GM23338 (cell line): ENCODE results near the gene FASTKD3. TPM values are rescaled to one million over a fixed set of nuclear protein-coding genes. Genes with fewer than 3 reads are reported as not detected.

ENCODE experiments used
- ATAC-seq: fragments of 200-7000 bp; cut with Tn5 transposase; 3 replicates; pipeline ENCODE4 v1.9.1; 2020
- DNase-seq: peaks from one replicate; pipeline ENCODE4 v3.0.0-alpha.2; 2015; ENCODE audit warnings: low spot score
- H2AFZ ChIP-seq: fragments of 200-600 bp; sonication (generic); 2 replicates; pipeline ENCODE4 v1.8.0; 2016; ENCODE audit warnings: antibody characterized with exemption, mild to moderate bottlenecking, moderate library complexity
- H3F3A ChIP-seq: fragments of 200-600 bp; sonication (generic); replicated peaks from 2 replicates; pipeline ENCODE4 v1.8.0; 2017; ENCODE audit warnings: antibody characterized with exemption, mixed run types, low read depth
- H3K27ac ChIP-seq: fragments of 200-600 bp; sonication (generic); 2 replicates; pipeline ENCODE4 v1.6.1; 2016; ENCODE audit warnings: low read depth
- H3K27me3 ChIP-seq: fragments of 200-600 bp; sonication (generic); 2 replicates; pipeline ENCODE4 v1.8.0; 2016; ENCODE audit warnings: mild to moderate bottlenecking, mixed run types, moderate library complexity; ENCODE audit not compliant: insufficient read depth
- H3K36me3 ChIP-seq: fragments of 200-600 bp; sonication (generic); 2 replicates; pipeline ENCODE4 v1.8.0; 2016; ENCODE audit warnings: mild to moderate bottlenecking; ENCODE audit not compliant: insufficient read depth
- H3K4me1 ChIP-seq: fragments of 200-600 bp; sonication (generic); 2 replicates; pipeline ENCODE4 v1.8.0; 2016; ENCODE audit warnings: mild to moderate bottlenecking, moderate library complexity; ENCODE audit not compliant: insufficient read depth
- H3K4me2 ChIP-seq: fragments of 200-600 bp; sonication (generic); 2 replicates; pipeline ENCODE4 v1.7.1; 2017; ENCODE audit warnings: mixed run types
- H3K4me3 ChIP-seq: fragments of 200-600 bp; sonication (generic); 2 replicates; pipeline ENCODE4 v1.6.1; 2016; ENCODE audit warnings: mixed run types
- H3K79me2 ChIP-seq: fragments of 200-600 bp; sonication (generic); replicated peaks from 2 replicates; pipeline ENCODE4 v1.8.0; 2017; ENCODE audit warnings: mild to moderate bottlenecking; ENCODE audit not compliant: insufficient read depth
- H3K9me2 ChIP-seq: fragments of 200-600 bp; sonication (generic); 2 replicates; pipeline ENCODE4 v1.8.0; 2017; ENCODE audit not compliant: insufficient read depth
- H4K20me1 ChIP-seq: fragments of 200-600 bp; sonication (generic); replicated peaks from 2 replicates; pipeline ENCODE4 v1.8.0; 2017; ENCODE audit warnings: mild to moderate bottlenecking; ENCODE audit not compliant: insufficient read depth
- H3K27ac Mint-ChIP-seq: 2 replicates; pipeline ENCODE4 v1.8.0; 2020; ENCODE audit warnings: inconsistent platforms, mild to moderate bottlenecking, moderate library complexity, mixed read lengths
- H3K27me3 Mint-ChIP-seq: 3 replicates; pipeline ENCODE4 v1.8.0; 2022; ENCODE audit warnings: low read depth, mild to moderate bottlenecking, moderate library complexity, mixed read lengths, inconsistent platforms; ENCODE audit not compliant: insufficient read depth, poor library complexity
- H3K36me3 Mint-ChIP-seq: 3 replicates; pipeline ENCODE4 v1.8.0; 2021; ENCODE audit warnings: low read depth, mild to moderate bottlenecking, inconsistent platforms, moderate library complexity, mixed read lengths
- H3K4me1 Mint-ChIP-seq: 3 replicates; pipeline ENCODE4 v1.8.0; 2020; ENCODE audit warnings: mild to moderate bottlenecking, inconsistent platforms, mixed read lengths
- H3K4me3 Mint-ChIP-seq: 3 replicates; pipeline ENCODE4 v1.8.0; 2021; ENCODE audit warnings: moderate library complexity, mild to moderate bottlenecking, inconsistent platforms, mixed read lengths
- H3K9me3 Mint-ChIP-seq: 3 replicates; pipeline ENCODE4 v1.8.0; 2020; ENCODE audit warnings: moderate library complexity, mild to moderate bottlenecking, inconsistent platforms, mixed read lengths
- CREB1 ChIP-seq: fragments of 250-450 bp; sonication (Bioruptor Pico); IDR thresholded peaks from 2 replicates; pipeline ENCODE4 v1.5.0; 2020; ENCODE audit warnings: low read depth, mild to moderate bottlenecking, moderate library complexity
- ETS1 ChIP-seq: IDR thresholded peaks from 2 replicates; pipeline ENCODE4 v1.6.1; 2016; ENCODE audit warnings: antibody characterized with exemption
- POLR2AphosphoS5 ChIP-seq: IDR thresholded peaks from 2 replicates; pipeline ENCODE4 v1.6.1; 2016; ENCODE audit warnings: antibody characterized with exemption, low read depth
- polyA plus RNA-seq: library from polyadenylated mRNA; unstranded; fragments of >200 nt; fragmentation: Nextera tagmentation; extraction: Ambion mirVana; gene quantifications from 2 replicates; pipeline ENCODE4 v1.2.1, GENCODE V29; 2016
- total RNA-seq: library from RNA; depleted of rRNA; stranded (reverse); fragments of >200 nt; shearing (Covaris generic); gene quantifications from 2 replicates; pipeline ENCODE4 v1.2.3, GENCODE V29; 2014
- TF ChIP-seq, protein P1 (sequence below), 2 experiments: fragments of 200-600 bp in 1 of 2; sonication (generic) in 1 of 2; conservative IDR thresholded peaks; 2 replicates each; pipeline versions ENCODE4 v1.5.1 to v1.6.1; 2016 to 2017; ENCODE audit warnings: antibody characterized with exemption in 2 of 2, low read depth in 2 of 2, mild to moderate bottlenecking in 2 of 2, moderate library complexity in 1 of 2
- TF ChIP-seq, protein P2 (sequence below): fragments of 250-450 bp; sonication (Bioruptor Pico); IDR thresholded peaks from 2 replicates; pipeline ENCODE4 v1.5.0; 2020; ENCODE audit warnings: mild to moderate bottlenecking, moderate library complexity

FASTKD3 gene
- total and polyA plus RNA-seq, 2 experiments from 2014 or later = 10.8 to 13.5 TPM

DNA sequence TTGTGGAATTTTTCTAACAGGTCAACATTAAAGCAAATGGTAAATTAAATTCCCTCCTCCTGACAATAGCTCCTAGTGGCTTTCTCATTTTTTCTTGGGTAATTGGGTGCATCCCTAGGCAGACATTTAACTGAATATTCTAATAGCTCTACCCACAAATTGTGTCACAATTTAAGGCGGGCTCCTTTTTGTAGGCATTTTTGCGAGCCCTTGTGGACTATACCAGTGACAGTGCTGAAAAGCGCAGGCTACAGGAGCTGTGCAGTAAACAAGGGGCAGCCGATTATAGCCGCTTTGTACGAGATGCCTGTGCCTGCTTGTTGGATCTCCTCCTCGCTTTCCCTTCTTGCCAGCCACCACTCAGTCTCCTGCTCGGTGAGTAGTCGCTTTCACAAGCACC is 20.1 kb upstream of the FASTKD3 start:
- H3K36me3 Mint-ChIP-seq = peaks cover 66% of the 10 kb centered on the region
- Histone ChIP-seq H4K20me1 (no peaks in the 10 kb centered on the region), H3K27me3 (no peaks in the 10 kb centered on the region), H3K9me2 (no peaks in the 10 kb centered on the region), H2AFZ (no peak overlapping the region), H3K4me1 (no peaks in the 10 kb centered on the region), H3K27ac (no peak overlapping the region), H3F3A (no peaks in the 10 kb centered on the region), H3K36me3 (peaks cover 49% of the 10 kb centered on the region), H3K4me2 (no peak overlapping the region), H3K4me3 (no peak overlapping the region), H3K79me2 (no peaks in the 10 kb centered on the region)
- TF ChIP-seq CREB1 = no peak
- TF ChIP-seq ETS1 = no peak
- TF ChIP-seq, protein P1, sequence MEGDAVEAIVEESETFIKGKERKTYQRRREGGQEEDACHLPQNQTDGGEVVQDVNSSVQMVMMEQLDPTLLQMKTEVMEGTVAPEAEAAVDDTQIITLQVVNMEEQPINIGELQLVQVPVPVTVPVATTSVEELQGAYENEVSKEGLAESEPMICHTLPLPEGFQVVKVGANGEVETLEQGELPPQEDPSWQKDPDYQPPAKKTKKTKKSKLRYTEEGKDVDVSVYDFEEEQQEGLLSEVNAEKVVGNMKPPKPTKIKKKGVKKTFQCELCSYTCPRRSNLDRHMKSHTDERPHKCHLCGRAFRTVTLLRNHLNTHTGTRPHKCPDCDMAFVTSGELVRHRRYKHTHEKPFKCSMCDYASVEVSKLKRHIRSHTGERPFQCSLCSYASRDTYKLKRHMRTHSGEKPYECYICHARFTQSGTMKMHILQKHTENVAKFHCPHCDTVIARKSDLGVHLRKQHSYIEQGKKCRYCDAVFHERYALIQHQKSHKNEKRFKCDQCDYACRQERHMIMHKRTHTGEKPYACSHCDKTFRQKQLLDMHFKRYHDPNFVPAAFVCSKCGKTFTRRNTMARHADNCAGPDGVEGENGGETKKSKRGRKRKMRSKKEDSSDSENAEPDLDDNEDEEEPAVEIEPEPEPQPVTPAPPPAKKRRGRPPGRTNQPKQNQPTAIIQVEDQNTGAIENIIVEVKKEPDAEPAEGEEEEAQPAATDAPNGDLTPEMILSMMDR (conservative IDR thresholded peaks at IDR 0.05; ENCODE audit: low read depth in 2 of 2) = no peak
- TF ChIP-seq POLR2AphosphoS5 = no peak
- TF ChIP-seq, protein P2, sequence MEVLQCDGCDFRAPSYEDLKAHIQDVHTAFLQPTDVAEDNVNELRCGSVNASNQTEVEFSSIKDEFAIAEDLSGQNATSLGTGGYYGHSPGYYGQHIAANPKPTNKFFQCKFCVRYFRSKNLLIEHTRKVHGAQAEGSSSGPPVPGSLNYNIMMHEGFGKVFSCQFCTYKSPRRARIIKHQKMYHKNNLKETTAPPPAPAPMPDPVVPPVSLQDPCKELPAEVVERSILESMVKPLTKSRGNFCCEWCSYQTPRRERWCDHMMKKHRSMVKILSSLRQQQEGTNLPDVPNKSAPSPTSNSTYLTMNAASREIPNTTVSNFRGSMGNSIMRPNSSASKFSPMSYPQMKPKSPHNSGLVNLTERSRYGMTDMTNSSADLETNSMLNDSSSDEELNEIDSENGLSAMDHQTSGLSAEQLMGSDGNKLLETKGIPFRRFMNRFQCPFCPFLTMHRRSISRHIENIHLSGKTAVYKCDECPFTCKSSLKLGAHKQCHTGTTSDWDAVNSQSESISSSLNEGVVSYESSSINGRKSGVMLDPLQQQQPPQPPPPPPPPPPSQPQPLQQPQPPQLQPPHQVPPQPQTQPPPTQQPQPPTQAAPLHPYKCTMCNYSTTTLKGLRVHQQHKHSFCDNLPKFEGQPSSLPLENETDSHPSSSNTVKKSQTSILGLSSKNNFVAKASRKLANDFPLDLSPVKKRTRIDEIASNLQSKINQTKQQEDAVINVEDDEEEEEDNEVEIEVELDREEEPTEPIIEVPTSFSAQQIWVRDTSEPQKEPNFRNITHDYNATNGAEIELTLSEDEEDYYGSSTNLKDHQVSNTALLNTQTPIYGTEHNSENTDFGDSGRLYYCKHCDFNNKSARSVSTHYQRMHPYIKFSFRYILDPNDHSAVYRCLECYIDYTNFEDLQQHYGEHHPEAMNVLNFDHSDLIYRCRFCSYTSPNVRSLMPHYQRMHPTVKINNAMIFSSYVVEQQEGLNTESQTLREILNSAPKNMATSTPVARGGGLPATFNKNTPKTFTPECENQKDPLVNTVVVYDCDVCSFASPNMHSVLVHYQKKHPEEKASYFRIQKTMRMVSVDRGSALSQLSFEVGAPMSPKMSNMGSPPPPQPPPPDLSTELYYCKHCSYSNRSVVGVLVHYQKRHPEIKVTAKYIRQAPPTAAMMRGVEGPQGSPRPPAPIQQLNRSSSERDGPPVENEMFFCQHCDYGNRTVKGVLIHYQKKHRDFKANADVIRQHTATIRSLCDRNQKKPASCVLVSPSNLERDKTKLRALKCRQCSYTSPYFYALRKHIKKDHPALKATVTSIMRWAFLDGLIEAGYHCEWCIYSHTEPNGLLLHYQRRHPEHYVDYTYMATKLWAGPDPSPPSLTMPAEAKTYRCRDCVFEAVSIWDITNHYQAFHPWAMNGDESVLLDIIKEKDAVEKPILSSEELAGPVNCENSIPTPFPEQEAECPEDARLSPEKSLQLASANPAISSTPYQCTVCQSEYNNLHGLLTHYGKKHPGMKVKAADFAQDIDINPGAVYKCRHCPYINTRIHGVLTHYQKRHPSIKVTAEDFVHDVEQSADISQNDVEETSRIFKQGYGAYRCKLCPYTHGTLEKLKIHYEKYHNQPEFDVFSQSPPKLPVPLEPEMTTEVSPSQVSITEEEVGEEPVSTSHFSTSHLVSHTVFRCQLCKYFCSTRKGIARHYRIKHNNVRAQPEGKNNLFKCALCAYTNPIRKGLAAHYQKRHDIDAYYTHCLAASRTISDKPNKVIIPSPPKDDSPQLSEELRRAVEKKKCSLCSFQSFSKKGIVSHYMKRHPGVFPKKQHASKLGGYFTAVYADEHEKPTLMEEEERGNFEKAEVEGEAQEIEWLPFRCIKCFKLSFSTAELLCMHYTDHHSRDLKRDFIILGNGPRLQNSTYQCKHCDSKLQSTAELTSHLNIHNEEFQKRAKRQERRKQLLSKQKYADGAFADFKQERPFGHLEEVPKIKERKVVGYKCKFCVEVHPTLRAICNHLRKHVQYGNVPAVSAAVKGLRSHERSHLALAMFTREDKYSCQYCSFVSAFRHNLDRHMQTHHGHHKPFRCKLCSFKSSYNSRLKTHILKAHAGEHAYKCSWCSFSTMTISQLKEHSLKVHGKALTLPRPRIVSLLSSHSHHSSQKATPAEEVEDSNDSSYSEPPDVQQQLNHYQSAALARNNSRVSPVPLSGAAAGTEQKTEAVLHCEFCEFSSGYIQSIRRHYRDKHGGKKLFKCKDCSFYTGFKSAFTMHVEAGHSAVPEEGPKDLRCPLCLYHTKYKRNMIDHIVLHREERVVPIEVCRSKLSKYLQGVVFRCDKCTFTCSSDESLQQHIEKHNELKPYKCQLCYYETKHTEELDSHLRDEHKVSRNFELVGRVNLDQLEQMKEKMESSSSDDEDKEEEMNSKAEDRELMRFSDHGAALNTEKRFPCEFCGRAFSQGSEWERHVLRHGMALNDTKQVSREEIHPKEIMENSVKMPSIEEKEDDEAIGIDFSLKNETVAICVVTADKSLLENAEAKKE (CRISPR knock-in tag) = no peak
- no peak overlapping the region for H3K4me3 Mint-ChIP-seq
- DNase-seq = no peak
- no peaks in the 10 kb centered on the region for H3K27me3 Mint-ChIP-seq
- no peaks in the 10 kb centered on the region for H3K4me1 Mint-ChIP-seq
- H3K27ac Mint-ChIP-seq = no peak overlapping the region
- ATAC-seq = no peak
- no peaks in the 10 kb centered on the region for H3K9me3 Mint-ChIP-seq
